ENCODE results near the gene RASGRP4.
A peak's percentile ranks its signal among the peaks of the same experiment; 100 is the strongest.
"Not testable (repeated sequence)": the region's sequence is repeated elsewhere in the genome, so short reads cannot be mapped to it uniquely, and the experiment has no call there.

Gene RASGRP4

DNA sequence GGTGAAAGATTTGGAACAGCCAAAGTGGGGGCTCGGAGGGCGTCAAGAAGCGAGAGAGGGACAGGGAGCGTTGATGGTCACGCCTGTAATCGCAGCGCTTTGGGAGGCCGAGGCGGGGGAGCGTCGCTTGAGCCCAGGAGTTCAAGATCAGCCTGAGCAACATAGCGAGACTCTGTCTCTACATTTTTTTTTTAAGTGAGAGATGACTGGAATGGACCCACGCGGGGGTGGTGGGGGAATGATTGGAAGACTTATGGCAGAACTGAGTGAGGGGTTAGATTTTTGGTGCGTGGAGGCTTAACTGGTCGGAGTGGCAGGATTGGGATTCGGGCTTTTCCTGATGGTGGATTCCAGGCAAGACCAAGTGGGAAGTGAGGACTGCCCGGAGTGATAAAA, 50.9 kb downstream of the RASGRP4 start:
- H3K36me3 ChIP-seq (ENCODE audit: control insufficient read depth, insufficient read depth, low read length) = peaks cover 10% of the 10 kb centered on the region
- no peaks in the 10 kb centered on the region for H3K9me3 ChIP-seq (ENCODE audit: control insufficient read depth, insufficient read depth, low read length)
- H3K4me1 ChIP-seq (ENCODE audit: control insufficient read depth, insufficient read depth, low read length) = no peaks in the 10 kb centered on the region
- H3K4me3 ChIP-seq (ENCODE audit: low read depth, low read length) = peak overlapping the region; percentile 97
- peak overlapping the region; percentile 97 for H3K9ac ChIP-seq (ENCODE audit: low read depth, low read length)
- peaks cover 4% of the 10 kb centered on the region for H3K27me3 ChIP-seq (ENCODE audit: control insufficient read depth, insufficient read depth, low read length)

DNA sequence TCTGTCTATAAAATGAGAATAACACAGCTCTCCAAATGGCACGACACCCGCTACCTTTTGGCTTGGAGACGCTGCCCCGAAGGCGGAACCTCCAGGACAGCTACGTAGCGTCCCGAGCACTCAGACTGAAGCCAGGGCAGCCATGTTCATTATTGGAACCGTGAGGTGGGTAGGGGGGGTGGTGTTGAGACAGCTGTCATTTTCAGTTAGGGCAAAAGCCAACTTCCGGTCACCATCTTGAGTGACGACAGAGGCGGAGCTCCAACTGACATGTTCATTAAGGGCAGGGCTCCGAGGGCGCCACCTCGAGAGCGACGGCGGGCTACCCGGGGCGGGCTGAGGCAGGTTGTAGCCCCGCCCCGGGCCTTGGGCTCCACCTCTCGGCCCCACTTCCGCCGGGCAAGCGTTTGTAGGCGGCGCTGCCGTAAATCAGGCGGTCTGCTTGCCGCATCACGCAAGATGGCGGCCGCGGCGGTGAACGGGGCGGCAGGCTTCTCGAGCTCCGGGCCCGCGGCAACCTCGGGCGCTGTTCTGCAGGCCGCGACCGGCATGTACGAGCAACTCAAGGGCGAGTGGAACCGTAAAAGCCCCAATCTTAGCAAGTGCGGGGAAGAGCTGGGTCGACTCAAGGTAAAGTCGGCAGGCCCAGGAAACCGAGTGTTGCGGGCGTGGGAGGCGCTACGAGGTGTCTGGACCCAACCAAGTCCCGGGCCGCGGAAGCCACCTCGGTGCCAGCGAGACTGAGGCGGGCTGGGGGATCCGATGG, 51.5 kb downstream of the RASGRP4 start, which contains the start of gene PSMD8:
Gene PSMD8 (plus strand): TSS at position 240 of the 766 bp plus-strand sequence. CDS start 31 bp downstream, at position 271.
- H3K4me3 ChIP-seq (ENCODE audit: low read depth, low read length) = peak within 1 kb of the TSS; percentile 97
- H3K9ac ChIP-seq (ENCODE audit: low read depth, low read length) = peak within 1 kb of the TSS; percentile 97
- no peaks in the 10 kb centered on the region for H3K9me3 ChIP-seq (ENCODE audit: control insufficient read depth, insufficient read depth, low read length)
- peaks cover 8% of the 10 kb centered on the region for H3K27me3 ChIP-seq (ENCODE audit: control insufficient read depth, insufficient read depth, low read length)
- peaks cover 10% of the 10 kb centered on the region for H3K36me3 ChIP-seq (ENCODE audit: control insufficient read depth, insufficient read depth, low read length)
- no peaks in the 10 kb centered on the region for H3K4me1 ChIP-seq (ENCODE audit: control insufficient read depth, insufficient read depth, low read length)

DNA sequence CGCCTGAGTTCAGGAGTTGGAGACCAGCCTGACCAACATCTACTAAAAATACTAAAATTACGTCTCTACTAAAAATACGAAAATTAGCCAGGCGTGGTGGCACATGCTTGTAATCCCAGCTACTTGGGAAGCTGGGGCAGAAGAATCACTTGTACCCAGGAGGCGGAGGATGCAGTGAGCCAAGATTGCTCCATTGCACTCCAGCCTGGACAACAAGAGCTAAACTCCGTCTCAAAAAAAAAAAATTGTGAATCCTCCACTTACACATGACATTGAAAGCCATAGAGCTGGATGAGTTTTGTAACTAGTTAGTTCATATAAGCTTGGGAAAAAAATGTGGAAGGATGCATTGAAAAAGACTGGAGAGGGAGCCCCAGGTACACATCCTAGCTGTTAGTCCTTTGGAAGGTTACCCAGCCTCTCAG, 52.1 kb downstream of the RASGRP4 start:
- H3K36me3 ChIP-seq (ENCODE audit: control insufficient read depth, insufficient read depth, low read length) = peaks cover 4% of the 10 kb centered on the region
- no peaks in the 10 kb centered on the region for H3K4me1 ChIP-seq (ENCODE audit: control insufficient read depth, insufficient read depth, low read length)
- H3K4me3 ChIP-seq (ENCODE audit: low read depth, low read length) = peak overlapping the region; percentile 72
- H3K9me3 ChIP-seq (ENCODE audit: control insufficient read depth, insufficient read depth, low read length) = no peaks in the 10 kb centered on the region
- H3K27me3 ChIP-seq (ENCODE audit: control insufficient read depth, insufficient read depth, low read length) = peaks cover 8% of the 10 kb centered on the region
- H3K9ac ChIP-seq (ENCODE audit: low read depth, low read length) = peak overlapping the region; percentile 79

DNA sequence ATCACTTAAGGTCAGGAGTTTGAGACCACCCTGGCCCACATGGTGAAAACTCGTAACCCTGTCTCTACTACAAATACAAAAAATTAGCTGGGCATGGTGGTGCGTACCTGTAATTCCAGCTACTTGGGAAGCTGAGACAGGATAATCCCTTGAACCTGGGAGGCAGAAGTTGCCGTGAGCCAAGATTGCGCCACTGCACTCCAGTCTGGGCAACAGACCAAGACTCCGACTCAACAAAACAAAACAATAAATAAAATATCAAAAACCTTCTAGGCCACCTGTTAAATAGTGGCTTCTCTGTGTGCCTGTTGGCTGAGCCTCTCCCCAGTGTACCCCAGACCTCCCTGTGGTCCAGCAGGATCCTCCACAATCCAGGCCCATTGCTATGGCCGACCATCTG, 54.9 kb downstream of the RASGRP4 start:
- Histone ChIP-seq H3K36me3 (ENCODE audit: control insufficient read depth, insufficient read depth, low read length) (no peaks in the 10 kb centered on the region), H3K27me3 (ENCODE audit: control insufficient read depth, insufficient read depth, low read length) (peaks cover 8% of the 10 kb centered on the region), H3K4me3 (ENCODE audit: low read depth, low read length) (no peak overlapping the region), H3K9me3 (ENCODE audit: control insufficient read depth, insufficient read depth, low read length) (no peaks in the 10 kb centered on the region), H3K9ac (ENCODE audit: low read depth, low read length) (no peak overlapping the region), H3K4me1 (ENCODE audit: control insufficient read depth, insufficient read depth, low read length) (no peaks in the 10 kb centered on the region)

DNA sequence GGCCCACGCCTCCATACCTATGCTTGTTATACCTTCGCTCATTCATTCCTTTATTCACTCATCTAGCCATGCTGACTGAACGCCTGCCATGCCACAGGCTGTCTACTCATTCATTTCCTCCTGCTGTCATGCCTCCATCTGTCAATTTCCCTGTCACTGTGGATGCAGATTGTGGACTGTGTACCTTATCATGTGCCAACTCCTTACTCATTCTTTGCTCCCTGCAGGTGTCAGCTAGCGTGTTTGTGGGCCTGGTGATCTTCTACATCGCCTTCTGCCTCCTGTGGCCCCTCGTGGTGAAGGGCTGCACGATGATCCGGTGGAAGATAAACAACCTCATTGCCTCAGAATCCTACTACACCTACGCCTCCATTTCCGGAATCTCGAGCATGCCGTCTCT, 55.7 kb downstream of the RASGRP4 start:
- no peaks in the 10 kb centered on the region for H3K36me3 ChIP-seq (ENCODE audit: control insufficient read depth, insufficient read depth, low read length)
- H3K4me3 ChIP-seq (ENCODE audit: low read depth, low read length) = no peak overlapping the region
- H3K9ac ChIP-seq (ENCODE audit: low read depth, low read length) = no peak overlapping the region
- H3K27me3 ChIP-seq (ENCODE audit: control insufficient read depth, insufficient read depth, low read length) = peaks cover 8% of the 10 kb centered on the region
- no peaks in the 10 kb centered on the region for H3K4me1 ChIP-seq (ENCODE audit: control insufficient read depth, insufficient read depth, low read length)
- no peaks in the 10 kb centered on the region for H3K9me3 ChIP-seq (ENCODE audit: control insufficient read depth, insufficient read depth, low read length)

DNA sequence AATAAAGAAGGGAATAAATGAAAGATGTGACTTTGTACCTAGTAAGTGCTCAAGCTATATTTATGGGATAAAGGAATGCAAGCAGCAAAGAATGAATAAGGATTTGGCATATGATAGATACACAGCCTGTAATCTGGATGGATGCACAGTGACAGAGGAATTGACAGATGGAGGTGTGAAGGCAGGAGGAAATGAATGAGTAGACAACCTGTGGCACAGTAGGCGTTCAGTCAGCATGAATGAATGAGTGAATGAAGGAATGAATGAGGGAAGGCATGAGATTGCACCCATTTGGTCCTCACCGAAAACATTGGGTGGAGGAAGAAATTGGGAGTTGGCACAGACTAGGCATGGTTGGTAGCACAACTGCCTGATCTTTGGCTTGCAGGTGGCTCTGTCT, 56.4 kb downstream of the RASGRP4 start:
- no peak overlapping the region for H3K4me3 ChIP-seq (ENCODE audit: low read depth, low read length)
- H3K27me3 ChIP-seq (ENCODE audit: control insufficient read depth, insufficient read depth, low read length) = peaks cover 8% of the 10 kb centered on the region
- H3K9me3 ChIP-seq (ENCODE audit: control insufficient read depth, insufficient read depth, low read length) = no peaks in the 10 kb centered on the region
- no peak overlapping the region for H3K9ac ChIP-seq (ENCODE audit: low read depth, low read length)
- H3K36me3 ChIP-seq (ENCODE audit: control insufficient read depth, insufficient read depth, low read length) = no peaks in the 10 kb centered on the region
- no peaks in the 10 kb centered on the region for H3K4me1 ChIP-seq (ENCODE audit: control insufficient read depth, insufficient read depth, low read length)

DNA sequence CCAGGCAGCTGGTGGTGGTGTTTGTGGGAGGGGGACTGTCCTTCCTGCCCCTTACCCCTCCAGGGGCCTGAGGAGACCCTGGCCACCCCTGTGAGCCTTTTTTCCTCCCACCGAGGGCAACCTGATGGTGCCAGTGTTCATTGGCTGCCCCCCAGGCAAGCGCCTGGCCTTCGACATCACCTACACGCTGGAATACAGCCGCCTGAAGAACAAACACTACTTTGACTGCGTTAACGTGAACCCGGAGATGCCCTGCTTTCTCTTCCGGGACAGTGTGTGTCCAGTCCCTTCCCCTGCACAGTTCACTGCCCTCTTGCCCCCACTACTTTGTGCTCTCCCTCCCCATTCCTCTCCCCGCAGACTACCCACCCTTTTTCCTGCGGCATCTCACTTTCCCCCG, 59.0 kb downstream of the RASGRP4 start:
- Histone ChIP-seq H3K4me1 (ENCODE audit: control insufficient read depth, insufficient read depth, low read length) (no peaks in the 10 kb centered on the region), H3K9me3 (ENCODE audit: control insufficient read depth, insufficient read depth, low read length) (no peaks in the 10 kb centered on the region), H3K27me3 (ENCODE audit: control insufficient read depth, insufficient read depth, low read length) (peaks cover 8% of the 10 kb centered on the region), H3K4me3 (ENCODE audit: low read depth, low read length) (no peak overlapping the region), H3K9ac (ENCODE audit: low read depth, low read length) (no peak overlapping the region), H3K36me3 (ENCODE audit: control insufficient read depth, insufficient read depth, low read length) (no peaks in the 10 kb centered on the region)

DNA sequence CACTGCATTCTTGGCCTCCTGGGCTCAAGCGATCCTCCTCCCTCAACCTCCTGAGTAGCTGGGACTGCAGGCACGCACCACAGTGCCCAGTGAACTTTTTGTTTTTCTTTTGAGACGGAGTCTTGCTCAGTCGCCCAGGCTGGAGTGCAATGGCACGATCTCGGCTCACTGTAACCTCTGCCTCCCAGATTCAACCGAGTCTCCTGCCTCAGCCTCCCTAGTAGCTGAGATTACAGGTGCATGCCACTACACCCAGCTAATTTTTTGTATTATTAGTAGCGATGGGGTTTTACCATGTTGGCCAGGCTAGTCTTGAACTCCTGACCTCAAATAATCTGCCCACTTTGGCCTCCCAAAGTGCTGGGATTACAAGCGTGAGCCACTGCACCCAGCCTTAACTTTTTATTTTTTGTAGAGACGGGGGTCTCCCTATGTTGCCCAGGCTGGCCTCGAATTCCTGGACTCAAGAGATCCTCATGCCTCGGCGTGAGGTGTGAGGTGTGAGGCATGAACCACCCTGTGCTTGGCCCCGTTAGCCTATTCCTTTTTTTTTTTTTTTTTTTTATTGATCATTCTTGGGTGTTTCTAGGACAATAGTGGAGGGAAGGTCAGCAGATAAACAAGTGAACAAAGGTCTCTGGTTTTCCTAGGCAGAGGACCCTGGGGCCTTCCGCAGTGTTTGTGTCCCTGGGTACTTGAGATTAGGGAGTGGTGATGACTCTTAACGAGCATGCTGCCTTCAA, 62.9 kb downstream of the RASGRP4 start:
- Histone ChIP-seq H3K27me3 (ENCODE audit: control insufficient read depth, insufficient read depth, low read length) (peaks cover 30% of the 10 kb centered on the region), H3K4me3 (ENCODE audit: low read depth, low read length) (peak overlapping the region; percentile 23)
- H3K4me1 ChIP-seq (ENCODE audit: control insufficient read depth, insufficient read depth, low read length); H3K9me3 ChIP-seq (ENCODE audit: control insufficient read depth, insufficient read depth, low read length); H3K9ac ChIP-seq (ENCODE audit: low read depth, low read length); H3K36me3 ChIP-seq (ENCODE audit: control insufficient read depth, insufficient read depth, low read length): not testable (repeated sequence)

DNA sequence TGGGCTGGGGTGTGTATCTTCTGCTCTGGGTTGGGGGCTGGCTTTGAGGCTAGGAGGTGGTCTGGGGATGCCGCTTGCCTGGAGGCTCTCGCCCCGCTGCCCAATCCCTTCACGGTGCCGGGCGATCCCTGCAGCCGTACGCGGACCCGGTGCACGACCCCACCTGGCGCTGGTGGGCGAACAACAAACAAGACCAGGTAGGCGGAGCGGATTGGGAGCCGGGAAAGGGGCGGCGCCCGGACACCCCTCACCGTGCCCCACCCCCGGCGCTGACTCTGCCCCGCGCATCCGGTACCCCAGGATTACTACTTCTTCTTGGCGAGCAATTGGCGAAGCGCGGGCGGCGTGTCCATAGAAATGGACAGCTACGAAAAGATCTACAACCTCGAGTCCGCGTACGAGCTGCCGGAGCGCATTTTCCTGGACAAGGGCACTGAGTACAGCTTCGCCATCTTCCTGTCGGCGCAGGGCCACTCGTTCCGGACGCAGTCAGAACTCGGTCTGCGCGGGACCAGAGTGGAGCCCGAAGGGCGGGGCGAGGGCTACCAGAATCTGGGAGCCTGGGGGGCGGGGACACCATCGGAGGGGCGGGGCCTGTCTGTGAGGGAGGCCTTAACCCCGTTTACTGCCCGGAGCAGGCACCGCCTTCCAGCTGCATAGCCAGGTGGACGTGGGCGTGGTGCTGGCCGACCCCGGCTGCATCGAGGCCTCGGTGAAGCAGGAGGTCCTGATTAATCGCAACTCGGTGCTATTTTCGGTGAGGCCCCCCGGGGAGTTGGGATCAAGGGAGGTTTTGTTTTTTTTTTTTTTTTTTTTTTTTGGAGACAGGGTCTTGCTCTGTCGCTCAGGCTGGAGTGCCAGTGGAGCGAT, 63.7 kb downstream of the RASGRP4 start:
- Histone ChIP-seq H3K36me3 (ENCODE audit: control insufficient read depth, insufficient read depth, low read length) (no peaks in the 10 kb centered on the region), H3K9me3 (ENCODE audit: control insufficient read depth, insufficient read depth, low read length) (no peaks in the 10 kb centered on the region), H3K9ac (ENCODE audit: low read depth, low read length) (no peak overlapping the region), H3K4me1 (ENCODE audit: control insufficient read depth, insufficient read depth, low read length) (peaks cover 3% of the 10 kb centered on the region), H3K27me3 (ENCODE audit: control insufficient read depth, insufficient read depth, low read length) (peaks cover 33% of the 10 kb centered on the region), H3K4me3 (ENCODE audit: low read depth, low read length) (peak overlapping the region; percentile 75)

DNA sequence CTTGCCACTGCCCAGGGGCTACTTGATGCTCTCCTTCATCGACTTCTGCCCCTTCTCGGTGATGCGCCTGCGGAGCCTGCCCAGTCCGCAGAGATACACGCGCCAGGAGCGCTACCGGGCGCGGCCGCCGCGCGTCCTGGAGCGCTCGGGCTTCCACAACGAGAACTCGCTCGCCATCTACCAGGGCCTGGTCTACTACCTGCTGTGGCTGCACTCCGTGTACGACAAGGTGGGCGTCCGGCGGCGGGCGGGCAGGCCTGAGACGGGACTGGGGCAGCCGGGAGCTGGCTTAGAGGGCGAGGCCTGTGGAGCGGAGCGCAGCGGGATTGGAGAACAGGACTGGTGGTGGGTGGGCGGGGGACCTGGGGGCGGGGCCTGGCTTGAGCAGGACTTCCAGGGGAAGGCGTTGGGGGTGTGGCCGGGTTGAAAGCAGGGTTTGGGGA, 64.4 kb downstream of the RASGRP4 start:
- peak overlapping the region; percentile 75 for H3K4me3 ChIP-seq (ENCODE audit: low read depth, low read length)
- H3K9me3 ChIP-seq (ENCODE audit: control insufficient read depth, insufficient read depth, low read length) = no peaks in the 10 kb centered on the region
- H3K36me3 ChIP-seq (ENCODE audit: control insufficient read depth, insufficient read depth, low read length) = no peaks in the 10 kb centered on the region
- H3K4me1 ChIP-seq (ENCODE audit: control insufficient read depth, insufficient read depth, low read length) = peaks cover 3% of the 10 kb centered on the region
- H3K9ac ChIP-seq (ENCODE audit: low read depth, low read length) = no peak overlapping the region
- H3K27me3 ChIP-seq (ENCODE audit: control insufficient read depth, insufficient read depth, low read length) = peaks cover 33% of the 10 kb centered on the region

DNA sequence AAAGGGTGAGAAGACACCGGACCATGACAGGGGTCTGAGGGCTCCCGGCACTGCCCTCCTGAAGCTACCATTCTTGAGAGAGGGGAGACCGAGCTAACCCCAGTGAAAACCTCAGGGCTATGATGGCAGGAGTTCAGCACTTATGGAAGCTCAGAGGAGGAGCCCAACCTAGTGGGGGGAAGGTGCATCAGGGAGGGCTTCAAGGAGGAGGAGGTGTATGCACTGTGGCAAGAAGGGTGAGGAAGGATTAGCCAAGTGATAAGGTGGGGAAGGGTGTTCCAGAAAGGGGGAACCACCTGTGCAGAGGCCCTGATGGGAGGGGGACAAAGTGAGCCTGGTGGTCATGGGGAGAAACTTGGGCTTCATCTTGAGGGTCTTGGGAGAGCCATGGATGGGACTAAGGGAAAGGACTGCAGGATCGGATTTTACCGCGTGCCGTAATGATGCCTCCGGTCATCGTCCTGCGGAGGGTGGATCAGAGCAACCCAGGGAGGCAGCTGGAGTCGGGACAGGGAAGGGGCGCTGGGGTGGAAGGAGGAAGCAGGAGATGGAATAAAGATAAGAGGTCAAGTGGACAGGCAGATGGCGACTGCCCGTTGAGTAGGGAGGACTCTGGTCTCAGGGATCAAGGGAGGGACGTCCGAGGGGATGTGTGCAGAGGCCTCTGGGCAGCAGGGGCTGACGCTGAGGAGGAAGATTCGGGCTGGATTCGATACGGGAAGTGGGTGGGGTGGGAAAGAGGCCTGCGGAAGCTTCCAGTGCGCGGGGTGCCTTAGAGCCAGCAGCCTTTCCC, 65.0 kb downstream of the RASGRP4 start:
- H3K4me3 ChIP-seq (ENCODE audit: low read depth, low read length) = peak overlapping the region; percentile 70
- no peaks in the 10 kb centered on the region for H3K9me3 ChIP-seq (ENCODE audit: control insufficient read depth, insufficient read depth, low read length)
- no peak overlapping the region for H3K9ac ChIP-seq (ENCODE audit: low read depth, low read length)
- H3K27me3 ChIP-seq (ENCODE audit: control insufficient read depth, insufficient read depth, low read length) = peaks cover 35% of the 10 kb centered on the region
- peaks cover 3% of the 10 kb centered on the region for H3K4me1 ChIP-seq (ENCODE audit: control insufficient read depth, insufficient read depth, low read length)
- no peaks in the 10 kb centered on the region for H3K36me3 ChIP-seq (ENCODE audit: control insufficient read depth, insufficient read depth, low read length)

All from iPS-15b (cell line).